ENCODE measurements around the gene UBR1.
A peak's percentile ranks its signal among the peaks of the same experiment; 100 is the strongest.

GRCh38 chr15:42915654-42916315 lies 190.1 kb downstream of the UBR1 start:
- TF ChIP-seq ATF3 (CRISPR knock-in tag; conservative IDR thresholded peaks at IDR 0.05) (no peak), CTCF (IDR thresholded peaks at IDR 0.05) (no peak), CREM (CRISPR knock-in tag; IDR thresholded peaks at IDR 0.05) (no peak), E2F5 (CRISPR knock-in tag; IDR thresholded peaks at IDR 0.05) (no peak), PREB (CRISPR knock-in tag; IDR thresholded peaks at IDR 0.05; ENCODE audit: borderline replicate concordance) (no peak), ZNF121 (CRISPR knock-in tag; IDR thresholded peaks at IDR 0.05) (peak; percentile 46; the same call in 1 of the 2 replicates), TEAD4 (CRISPR knock-in tag; IDR thresholded peaks at IDR 0.05) (no peak), ZNF232 (CRISPR knock-in tag; IDR thresholded peaks at IDR 0.05) (no peak)
